Duodenal mucosa (tissue), 2 donors: ENCODE measurements around the gene FAN1.
"Not testable (repeated sequence)": the region's sequence is repeated elsewhere in the genome, so short reads cannot be mapped to it uniquely, and the experiment has no call there.

ENCODE experiments used
- H3K27ac ChIP-seq: one replicate; pipeline ENCODE4 v1.7.0; 2013; ENCODE audit warnings: low read depth, low read length
- H3K27me3 ChIP-seq, 2 donors: one replicate each; pipeline ENCODE4 v1.7.0; 2013; ENCODE audit warnings: low read length in 2 of 2, control low read depth in 1 of 2; ENCODE audit not compliant: insufficient read depth in 2 of 2, control insufficient read depth in 1 of 2
- H3K36me3 ChIP-seq, 2 donors: one replicate each; pipeline ENCODE4 v1.7.0; 2013; ENCODE audit warnings: low read length in 2 of 2, control low read depth in 1 of 2; ENCODE audit not compliant: insufficient read depth in 2 of 2, control insufficient read depth in 1 of 2
- H3K4me1 ChIP-seq, 2 donors: one replicate each; pipeline ENCODE4 v1.7.0; 2013; ENCODE audit warnings: low read length in 2 of 2, control low read depth in 1 of 2; ENCODE audit not compliant: insufficient read depth in 2 of 2, control insufficient read depth in 1 of 2
- H3K4me3 ChIP-seq, 2 donors: one replicate each; pipeline ENCODE4 v1.7.0; 2013; ENCODE audit warnings: low read length in 2 of 2, low read depth in 1 of 2
- H3K9ac ChIP-seq, 2 donors: one replicate each; pipeline ENCODE4 v1.7.0; 2013; ENCODE audit warnings: low read length in 2 of 2, low read depth in 1 of 2
- H3K9me3 ChIP-seq, 2 donors: one replicate each; pipeline ENCODE4 v1.7.0; 2013; ENCODE audit warnings: low read length in 2 of 2, control low read depth in 1 of 2; ENCODE audit not compliant: control insufficient read depth in 1 of 2

The FAN1 gene

DNA sequence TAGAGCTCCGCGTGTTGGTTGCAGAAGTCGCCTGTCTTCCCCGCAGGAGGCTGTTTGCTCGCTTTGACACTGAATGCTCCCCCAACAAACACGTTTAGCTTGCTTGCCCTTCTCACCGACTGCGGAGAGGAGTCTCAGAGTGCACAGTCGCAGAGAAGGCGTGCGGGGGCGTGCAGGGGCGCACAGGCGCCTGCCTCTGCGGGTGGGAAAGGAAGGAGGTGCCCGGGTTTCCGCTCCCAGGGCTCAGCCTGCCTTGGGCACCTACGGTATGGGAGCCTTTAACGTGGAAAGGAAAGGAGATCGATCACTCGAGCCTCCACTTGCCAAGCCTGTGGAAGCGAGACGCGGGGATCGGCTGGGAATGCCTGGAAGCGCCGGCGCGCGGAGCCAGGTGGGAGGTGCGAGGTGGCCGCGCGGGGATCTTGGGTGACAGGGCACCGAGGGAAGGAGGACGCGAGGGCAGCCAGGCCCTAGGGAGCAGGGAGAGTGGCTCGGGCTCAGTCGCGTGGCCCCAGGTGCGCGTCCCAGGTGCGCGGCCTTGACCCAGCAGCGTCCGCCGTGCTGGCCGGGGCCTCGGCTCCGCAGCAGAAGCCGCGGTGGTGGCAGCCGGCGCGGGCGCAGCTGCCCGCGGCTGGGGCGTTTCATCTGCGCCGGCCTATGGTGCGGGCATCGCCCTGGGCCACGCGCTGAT is at the start of gene FAN1:
TSS of gene FAN1 (plus strand) at position 419 of the 691 bp plus-strand sequence. CDS start 749 bp downstream, outside the sequence.
- H3K36me3 ChIP-seq = peaks cover 0 to 3% of the 10 kb centered on the region in 2 donors
- peak within 1 kb of the TSS; percentile 93 to 98 for H3K4me3 ChIP-seq
- H3K9ac ChIP-seq = peak within 1 kb of the TSS; percentile 76 to 84
- no peaks in the 10 kb centered on the region for H3K27me3 ChIP-seq
- H3K9me3 ChIP-seq = no peaks in the 10 kb centered on the region
- peaks cover 4 to 15% of the 10 kb centered on the region in 2 donors for H3K4me1 ChIP-seq
- no peak within 1 kb of the TSS for H3K27ac ChIP-seq

DNA sequence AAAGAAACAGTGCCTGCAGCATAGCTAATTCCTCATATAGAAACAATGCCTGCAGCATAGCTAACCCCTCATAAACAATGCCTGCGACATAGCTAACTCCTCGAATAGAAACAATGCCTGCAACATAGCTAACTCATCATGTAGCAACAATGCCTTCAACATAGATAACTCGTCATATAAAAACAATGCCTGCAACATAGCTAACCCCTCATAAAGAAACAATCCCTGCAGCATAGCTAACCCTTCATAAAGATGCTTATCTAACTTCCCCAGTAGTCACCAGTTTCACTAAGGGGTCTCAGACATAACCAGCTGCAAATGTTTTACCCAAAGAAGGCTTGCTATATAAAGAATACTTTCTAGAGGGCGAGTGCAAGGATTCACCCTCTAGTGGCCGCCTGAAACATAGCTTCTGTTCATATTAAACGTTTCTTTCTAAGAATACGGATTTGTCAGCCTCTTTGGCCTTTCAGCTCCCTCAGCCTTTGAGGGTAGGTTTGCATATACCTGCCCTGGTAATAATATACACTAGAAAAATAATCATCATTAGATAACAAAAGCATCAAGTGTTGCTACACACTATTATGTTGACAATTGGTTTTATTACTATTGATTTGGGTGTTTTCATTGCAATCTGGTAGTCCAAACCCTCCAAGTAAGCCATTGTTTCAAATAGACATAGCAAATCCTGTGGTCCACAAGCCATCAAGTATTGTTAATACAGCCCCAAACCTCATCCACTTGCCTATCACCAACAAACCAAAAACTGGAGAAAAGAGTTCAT is 44.4 kb upstream of the FAN1 start:
- no peaks in the 10 kb centered on the region for H3K27me3 ChIP-seq
- no peaks in the 10 kb centered on the region for H3K4me1 ChIP-seq
- H3K9me3 ChIP-seq = no peaks in the 10 kb centered on the region
- no peak overlapping the region for H3K4me3 ChIP-seq
- H3K9ac ChIP-seq = no peak overlapping the region
- no peak overlapping the region for H3K27ac ChIP-seq
- no peaks in the 10 kb centered on the region for H3K36me3 ChIP-seq

DNA sequence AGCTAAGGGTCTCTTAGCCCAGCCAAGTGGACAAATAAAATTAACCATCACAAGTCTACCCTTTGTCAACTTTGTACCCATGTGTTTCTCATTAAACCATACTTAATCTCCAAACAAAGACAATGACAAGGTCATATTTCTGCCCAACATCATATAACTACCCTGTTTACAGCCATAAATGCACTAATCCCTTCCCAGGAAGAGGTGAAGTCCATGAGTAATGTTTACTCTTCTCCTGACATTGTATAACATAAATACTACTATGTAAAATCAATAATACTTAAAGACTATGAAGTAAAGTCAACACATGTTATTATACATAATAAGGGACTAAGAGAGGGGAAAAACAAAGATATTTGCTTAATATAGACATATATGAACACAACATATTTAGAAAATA is 38.5 kb upstream of the FAN1 start:
- no peak overlapping the region for H3K27ac ChIP-seq
- no peak overlapping the region for H3K4me3 ChIP-seq
- no peaks in the 10 kb centered on the region for H3K36me3 ChIP-seq
- H3K27me3 ChIP-seq = no peaks in the 10 kb centered on the region
- H3K9me3 ChIP-seq = no peaks in the 10 kb centered on the region
- peaks cover 5 to 21% of the 10 kb centered on the region in 2 donors for H3K4me1 ChIP-seq
- H3K9ac ChIP-seq = no peak overlapping the region

DNA sequence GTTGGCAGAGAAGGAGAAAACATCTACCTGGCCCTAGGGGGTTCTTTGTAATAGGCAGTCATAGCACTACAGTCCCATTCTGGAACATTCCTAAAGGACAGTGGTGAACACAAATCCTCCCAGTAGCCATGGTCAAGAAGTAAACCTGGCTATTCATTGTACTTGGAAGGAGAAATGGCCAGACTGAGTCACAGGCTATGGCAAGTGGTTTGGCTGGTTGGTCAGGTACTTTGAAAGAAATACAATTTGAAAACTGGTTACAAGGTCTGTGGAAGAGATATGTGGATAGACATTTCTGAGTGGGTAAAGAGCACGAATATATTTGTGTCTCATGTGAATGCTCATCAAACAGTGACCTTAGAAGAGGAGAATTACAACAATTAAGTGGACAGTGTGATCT is 33.0 kb upstream of the FAN1 start:
- no peak overlapping the region for H3K4me3 ChIP-seq
- peaks cover 6 to 12% of the 10 kb centered on the region in 2 donors for H3K4me1 ChIP-seq
- no peaks in the 10 kb centered on the region for H3K36me3 ChIP-seq
- no peaks in the 10 kb centered on the region for H3K27me3 ChIP-seq
- H3K27ac ChIP-seq = no peak overlapping the region
- H3K9me3 ChIP-seq = no peaks in the 10 kb centered on the region
- H3K9ac ChIP-seq = no peak overlapping the region

DNA sequence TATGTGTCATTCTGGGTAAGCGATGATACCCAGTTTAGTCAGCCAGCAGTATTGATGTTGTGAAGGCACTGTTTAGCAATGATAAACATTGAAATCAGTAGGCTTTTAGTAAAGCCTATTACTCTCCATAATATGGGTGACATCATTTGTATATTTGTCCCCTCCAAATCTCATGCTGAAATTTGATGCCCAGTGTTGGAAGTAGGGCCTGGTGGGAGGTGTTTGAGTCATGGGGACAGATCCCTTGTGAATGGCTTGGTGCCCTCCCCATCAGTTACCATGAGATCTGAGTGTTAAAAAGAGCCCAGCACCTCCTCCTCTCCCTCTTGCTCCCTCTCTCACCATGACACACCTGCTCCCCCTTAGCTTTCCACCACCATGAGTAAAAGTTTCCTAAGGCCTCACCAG is 31.4 kb upstream of the FAN1 start:
- no peaks in the 10 kb centered on the region for H3K27me3 ChIP-seq
- H3K9me3 ChIP-seq = no peaks in the 10 kb centered on the region
- no peak overlapping the region for H3K4me3 ChIP-seq
- no peak overlapping the region for H3K27ac ChIP-seq
- no peak overlapping the region for H3K9ac ChIP-seq
- no peaks in the 10 kb centered on the region for H3K36me3 ChIP-seq
- peaks cover 6 to 9% of the 10 kb centered on the region in 2 donors for H3K4me1 ChIP-seq

DNA sequence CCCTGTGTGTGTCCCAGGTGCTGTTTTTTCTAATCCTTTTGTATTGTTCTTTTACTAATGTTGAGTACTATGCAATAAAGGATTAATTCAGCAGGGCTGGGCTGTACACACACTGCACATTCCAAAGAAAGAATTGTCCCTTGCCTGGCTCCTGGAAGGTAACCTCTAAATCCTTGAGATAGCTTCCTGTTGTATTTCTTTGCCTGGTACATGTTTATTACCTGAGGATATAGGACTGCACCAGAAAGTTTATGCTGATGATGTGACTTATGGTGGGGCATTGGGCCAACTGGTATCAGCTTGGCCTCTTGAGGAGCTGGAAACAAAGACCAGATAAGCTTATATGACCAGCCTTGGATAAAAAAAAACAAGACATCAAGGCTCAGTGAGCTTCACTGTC is 26.6 kb upstream of the FAN1 start:
- Histone ChIP-seq H3K27me3 (no peaks in the 10 kb centered on the region), H3K27ac (no peak overlapping the region), H3K36me3 (no peaks in the 10 kb centered on the region), H3K9ac (no peak overlapping the region), H3K4me3 (no peak overlapping the region), H3K9me3 (no peaks in the 10 kb centered on the region), H3K4me1 (no peaks in the 10 kb centered on the region)

DNA sequence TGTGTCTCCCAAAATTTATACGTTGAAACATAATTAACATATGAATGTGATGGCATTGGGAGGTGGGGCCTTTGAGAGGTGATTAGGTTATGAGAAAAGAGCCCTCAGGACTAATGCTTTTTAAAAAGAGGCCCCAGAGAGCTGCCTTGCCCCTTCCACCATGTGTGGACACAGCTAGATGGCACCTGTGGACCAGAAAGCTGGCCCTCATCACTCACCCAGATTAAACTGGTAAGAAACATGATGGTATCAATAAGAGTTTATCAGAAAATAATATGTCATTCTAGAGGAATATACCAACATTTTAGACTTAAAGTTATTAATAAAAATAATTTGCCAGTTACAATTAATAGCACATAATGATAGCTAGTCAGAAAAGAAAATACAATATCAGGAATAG is 25.2 kb upstream of the FAN1 start:
- Histone ChIP-seq H3K36me3 (no peaks in the 10 kb centered on the region), H3K27ac (no peak overlapping the region)

DNA sequence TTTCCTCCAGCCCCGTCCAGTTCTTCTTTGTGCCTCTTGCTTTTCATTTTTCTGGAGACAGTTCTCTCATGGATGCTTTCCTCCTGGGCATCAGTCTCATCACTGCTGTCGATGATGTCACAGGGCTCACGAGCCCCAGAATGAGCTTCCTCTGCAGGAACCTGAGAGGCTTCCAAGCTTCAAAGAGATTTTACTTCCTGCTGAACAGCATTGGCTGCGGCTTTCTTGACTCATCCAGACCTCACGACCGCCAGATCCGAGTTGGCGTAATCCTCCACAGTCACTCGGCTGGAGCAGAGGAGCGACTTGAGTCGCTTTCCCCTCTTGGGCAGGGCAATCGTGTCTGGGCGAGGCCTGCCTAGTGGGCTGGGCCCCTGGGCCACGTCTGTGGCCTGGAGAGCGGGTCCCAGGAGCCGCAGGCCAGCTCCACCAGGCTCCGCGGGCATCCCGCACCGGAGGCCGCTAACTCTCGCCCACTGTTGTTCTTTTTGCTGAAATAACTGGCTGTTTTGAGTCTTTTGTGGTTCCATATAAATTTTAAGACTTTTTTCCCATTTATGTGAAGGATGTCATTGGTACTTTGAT is 20.8 kb upstream of the FAN1 start:
- Histone ChIP-seq H3K27ac (no peak overlapping the region), H3K9me3 (no peaks in the 10 kb centered on the region), H3K27me3 (no peaks in the 10 kb centered on the region), H3K4me3 (no peak overlapping the region), H3K9ac (no peak overlapping the region), H3K4me1 (no peaks in the 10 kb centered on the region), H3K36me3 (no peaks in the 10 kb centered on the region)

More for the DNA sequence above, 25.2 kb upstream of the FAN1 start:
- Histone ChIP-seq H3K9ac (no peak overlapping the region), H3K9me3 (no peaks in the 10 kb centered on the region), H3K27me3 (no peaks in the 10 kb centered on the region), H3K4me1 (no peaks in the 10 kb centered on the region), H3K4me3 (no peak overlapping the region)

DNA sequence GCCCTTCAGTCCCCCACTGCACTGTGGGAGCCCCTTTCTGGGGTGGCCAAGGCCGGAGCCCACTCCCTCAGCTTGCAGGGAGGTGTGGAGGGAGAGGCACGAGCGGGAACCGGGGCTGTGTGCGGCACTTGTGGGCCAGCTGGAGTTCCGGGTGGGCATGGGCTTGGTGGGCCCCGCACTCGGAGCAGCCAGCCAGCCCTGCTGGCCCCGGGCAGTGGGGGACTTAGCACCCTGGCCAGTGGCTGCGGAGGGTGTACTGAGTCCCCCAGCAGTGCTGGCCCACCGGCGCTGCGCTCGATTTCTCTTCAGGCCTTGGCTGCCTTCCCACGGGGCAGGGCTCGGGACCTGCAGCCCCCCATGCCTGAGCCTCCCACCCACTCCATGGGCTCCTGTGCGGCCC is 20.0 kb upstream of the FAN1 start:
- H3K4me1 ChIP-seq, H3K9me3 ChIP-seq, H3K36me3 ChIP-seq, H3K27ac ChIP-seq, H3K27me3 ChIP-seq, H3K9ac ChIP-seq, H3K4me3 ChIP-seq: not testable (repeated sequence)

DNA sequence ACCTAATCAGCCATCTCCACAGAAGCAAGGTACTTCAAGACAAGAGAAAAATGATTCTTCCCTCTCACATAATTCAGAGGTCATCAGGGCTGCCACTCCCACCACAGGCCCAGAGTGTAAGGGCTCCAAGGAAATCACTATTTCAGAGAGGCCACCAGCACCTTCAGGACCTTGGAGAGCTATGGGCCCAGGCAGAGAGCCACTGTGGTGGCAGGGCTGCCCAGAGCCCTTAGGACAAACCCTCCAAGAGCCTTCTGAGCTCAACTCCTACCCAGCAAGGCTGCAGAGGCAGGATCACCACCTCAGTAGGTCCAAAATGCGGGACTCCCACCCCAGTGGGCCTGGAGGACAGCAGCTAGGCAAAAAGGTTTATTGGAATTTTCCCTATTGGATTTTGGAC is 17.9 kb upstream of the FAN1 start:
- no peaks in the 10 kb centered on the region for H3K9me3 ChIP-seq
- H3K36me3 ChIP-seq = no peaks in the 10 kb centered on the region
- no peak overlapping the region for H3K27ac ChIP-seq
- no peaks in the 10 kb centered on the region for H3K4me1 ChIP-seq
- H3K9ac ChIP-seq = no peak overlapping the region
- H3K4me3 ChIP-seq = no peak overlapping the region
- no peaks in the 10 kb centered on the region for H3K27me3 ChIP-seq
